KMS-11 (cell line): Measurements from ENCODE around the gene KIAA0513.

Source experiments
- H2AFZ ChIP-seq: fragments of 200-600 bp; sonication (generic); 2 replicates; pipeline ENCODE4 v1.6.1; 2016; ENCODE audit warnings: antibody characterized with exemption, mixed run types, low read depth
- H3K27ac ChIP-seq: fragments of 200-600 bp; sonication (generic); 2 replicates; pipeline ENCODE4 v1.6.1; 2016; ENCODE audit warnings: mild to moderate bottlenecking, mixed run types
- H3K27me3 ChIP-seq: fragments of 200-600 bp; sonication (generic); 2 replicates; pipeline ENCODE4 v1.6.1; 2017; ENCODE audit warnings: mild to moderate bottlenecking, low read depth, mixed run types, moderate library complexity; ENCODE audit not compliant: insufficient read depth
- H3K36me3 ChIP-seq: fragments of 200-600 bp; sonication (generic); 2 replicates; pipeline ENCODE4 v1.6.1; 2017; ENCODE audit warnings: mild to moderate bottlenecking, mixed run types; ENCODE audit not compliant: insufficient read depth
- H3K4me1 ChIP-seq: fragments of 200-600 bp; sonication (generic); 2 replicates; pipeline ENCODE4 v1.6.1; 2016; ENCODE audit warnings: mild to moderate bottlenecking, low read depth, mixed run types; ENCODE audit not compliant: poor library complexity, severe bottlenecking
- H3K4me2 ChIP-seq: fragments of 200-600 bp; sonication (generic); 2 replicates; pipeline ENCODE4 v1.7.0; 2016; ENCODE audit warnings: mild to moderate bottlenecking, mixed run types
- H3K4me3 ChIP-seq: fragments of 200-600 bp; sonication (generic); IDR thresholded peaks from 2 replicates; pipeline ENCODE4 v1.6.1; 2017; ENCODE audit warnings: low read depth, low read length, mixed read lengths; ENCODE audit not compliant: insufficient read depth
- H3K79me2 ChIP-seq: fragments of 200-600 bp; sonication (generic); 2 replicates; pipeline ENCODE4 v1.6.1; 2016; ENCODE audit warnings: low read depth, mixed run types; ENCODE audit not compliant: insufficient read depth
- H3K9ac ChIP-seq: fragments of 200-600 bp; sonication (generic); 2 replicates; pipeline ENCODE4 v1.6.1; 2016; ENCODE audit warnings: mild to moderate bottlenecking, mixed run types
- H4K20me1 ChIP-seq: fragments of 200-600 bp; sonication (generic); 2 replicates; pipeline ENCODE4 v1.6.1; 2016; ENCODE audit warnings: mild to moderate bottlenecking, mixed run types; ENCODE audit not compliant: insufficient read depth
- CTCF ChIP-seq: fragments of 200-600 bp; sonication (generic); conservative IDR thresholded peaks from 2 replicates; pipeline ENCODE4 v1.6.1; 2017; ENCODE audit warnings: low read depth, mild to moderate bottlenecking, antibody characterized with exemption, low read length, moderate library complexity, mixed read lengths

Gene KIAA0513

GRCh38 chr16:84990782-84991181 is 36.8 kb upstream of the KIAA0513 start:
- Histone ChIP-seq H3K36me3 (peaks cover 6% of the 10 kb centered on the region; the same call in 1 of the 2 replicates), H3K4me3 (no peak overlapping the region)

GRCh38 chr16:84992717-84993075 is 34.9 kb upstream of the KIAA0513 start:
- H3K27ac ChIP-seq = no peak overlapping the region
- no peak overlapping the region for H3K9ac ChIP-seq
- no peak overlapping the region for H3K4me2 ChIP-seq
- TF ChIP-seq CTCF = no peak
- no peaks in the 10 kb centered on the region for H4K20me1 ChIP-seq
- H3K27me3 ChIP-seq = no peaks in the 10 kb centered on the region
- peaks cover 6% of the 10 kb centered on the region; the same call in 1 of the 2 replicates for H3K36me3 ChIP-seq
- no peaks in the 10 kb centered on the region for H3K79me2 ChIP-seq
- H3K4me3 ChIP-seq = no peak overlapping the region
- H3K4me1 ChIP-seq = no peaks in the 10 kb centered on the region
- H2AFZ ChIP-seq = no peak overlapping the region

More at GRCh38 chr16:84990782-84991181, 36.8 kb upstream of the KIAA0513 start:
- no peak overlapping the region for H2AFZ ChIP-seq
- TF ChIP-seq CTCF = no peak
- no peaks in the 10 kb centered on the region for H3K27me3 ChIP-seq
- H3K79me2 ChIP-seq = no peaks in the 10 kb centered on the region
- H3K27ac ChIP-seq = no peak overlapping the region
- no peak overlapping the region for H3K9ac ChIP-seq
- H3K4me2 ChIP-seq = no peak overlapping the region
- H3K4me1 ChIP-seq = no peaks in the 10 kb centered on the region
- no peaks in the 10 kb centered on the region for H4K20me1 ChIP-seq

- Histone ChIP-seq H3K79me2 (no peaks in the 10 kb centered on the region; the same call in 1 of the 2 replicates), H3K4me2 (no peak overlapping the region), H3K36me3 (peaks cover 5% of the 10 kb centered on the region; the same call in 1 of the 2 replicates), H3K9ac (no peak overlapping the region), H3K27ac (no peak overlapping the region), H3K4me3 (no peak overlapping the region), H4K20me1 (no peaks in the 10 kb centered on the region), H3K27me3 (no peaks in the 10 kb centered on the region), H3K4me1 (no peaks in the 10 kb centered on the region), H2AFZ (no peak overlapping the region)
- no peak for TF ChIP-seq CTCF
Observed at GRCh38 chr16:84993926-84994325, 33.7 kb upstream of the KIAA0513 start.

- no peak overlapping the region for H3K4me2 ChIP-seq
- H3K27ac ChIP-seq = no peak overlapping the region
- H2AFZ ChIP-seq = no peak overlapping the region
- 0 out of 2 replicates have a peak, but pooled peaks cover 1% of the 10 kb centered on the region for H4K20me1 ChIP-seq
- no peak overlapping the region for H3K4me3 ChIP-seq
- no peaks in the 10 kb centered on the region for H3K27me3 ChIP-seq
- H3K36me3 ChIP-seq = no peaks in the 10 kb centered on the region
- no peak overlapping the region for H3K9ac ChIP-seq
- H3K4me1 ChIP-seq = no peaks in the 10 kb centered on the region
- H3K79me2 ChIP-seq = peaks cover 7% of the 10 kb centered on the region; the same call in 1 of the 2 replicates
- no peak for TF ChIP-seq CTCF
Observed at GRCh38 chr16:84995663-84996062, 31.9 kb upstream of the KIAA0513 start.
